Small intestine (tissue), 7 donors: ENCODE data around the gene TTLL1. TPM values are rescaled to one million over a fixed set of nuclear protein-coding genes. Genes with fewer than 3 reads are reported as not detected.

Experiments
- DNase-seq, 2 donors: peaks; one replicate each; pipeline versions ENCODE4 v3.0.0 to v3.0.0-alpha.2; 2013
- FAIRE-seq: peaks from 2 replicates; lab custom pipeline; 2012; peaks lifted over from hg19 to GRCh38; lab: Jason Lieb, UNC
- H3K27ac ChIP-seq, 3 donors: one replicate each; pipeline ENCODE4 v1.5.1; 2013; ENCODE audit warnings: low read length in 2 of 3, mild to moderate bottlenecking in 2 of 3, control low read depth in 1 of 3, inconsistent platforms in 1 of 3, low read depth in 1 of 3, moderate library complexity in 1 of 3
- H3K27me3 ChIP-seq, 3 donors: one replicate each; pipeline ENCODE4 v1.6.1; 2013; ENCODE audit warnings: low read length in 3 of 3, inconsistent platforms in 1 of 3; ENCODE audit not compliant: control insufficient read depth in 3 of 3, insufficient read depth in 3 of 3
- H3K36me3 ChIP-seq, 3 donors: one replicate each; pipeline ENCODE4 v1.6.1; 2013; ENCODE audit warnings: low read length in 3 of 3, inconsistent platforms in 1 of 3, low read depth in 1 of 3, mild to moderate bottlenecking in 1 of 3, moderate library complexity in 1 of 3; ENCODE audit not compliant: control insufficient read depth in 3 of 3, insufficient read depth in 2 of 3
- H3K4me1 ChIP-seq, 3 donors: one replicate each; pipeline ENCODE4 v1.6.1; 2013; ENCODE audit warnings: low read length in 2 of 3, inconsistent platforms in 1 of 3, low read depth in 1 of 3, mild to moderate bottlenecking in 1 of 3, moderate library complexity in 1 of 3; ENCODE audit not compliant: control insufficient read depth in 3 of 3, insufficient read depth in 2 of 3
- H3K4me3 ChIP-seq, 3 donors: one replicate each; pipeline ENCODE4 v1.5.1; 2013; ENCODE audit warnings: low read length in 3 of 3, control low read depth in 1 of 3, inconsistent platforms in 1 of 3, low read depth in 1 of 3, mild to moderate bottlenecking in 1 of 3, moderate library complexity in 1 of 3
- H3K9me3 ChIP-seq, 2 donors: one replicate each; pipeline ENCODE4 v1.6.1; 2013; ENCODE audit warnings: low read depth in 1 of 2, low read length in 1 of 2; ENCODE audit not compliant: control insufficient read depth in 2 of 2, insufficient read depth in 1 of 2
- WGBS, 3 donors: extraction: QIAGEN DNeasy Blood & Tissue Kit; methylation state at CpG; one replicate each; pipeline ENCODE4 v1.1.7; 2013; 5-methylcytosine and 5-hydroxymethylcytosine counted together
- polyA plus RNA-seq, 4 donors: library from polyadenylated mRNA; stranded (reverse) in 3 of 4; unstranded in 1 of 4; fragments of 200-250 nt in 3 of 4; fragments of 120-200 nt in 1 of 4; gene quantifications; one replicate each; pipeline versions ENCODE4 v1.2.1 to v1.2.3, GENCODE V29; 2013
- donor health status: healthy with polysubstance abuse.
- donor health status: control.
- donor health status: control.
- donor health status: Bipolar disorder and iron deficiency.
- donor health status: healthy.

The TTLL1 gene
- polyA plus RNA-seq, 4 donors, result 1.1 to 4.2 (median 2.4) TPM

- H3K4me3 ChIP-seq, result peak overlapping the region in 1 of 3 donors; percentile 24
- peaks cover 0 to 5% (median 0%) of the 10 kb centered on the region in 3 donors for H3K36me3 ChIP-seq
- 10 to 27% (median 19%) methylated on average over 9 of the region's 9 CpGs for WGBS, 3 donors
- H3K27ac ChIP-seq, result peak overlapping the region; percentile 45 to 90 (median 90)
- FAIRE-seq (no peak), DNase-seq (peak; percentile 85 to 92)
- peaks cover 4 to 45% (median 24%) of the 10 kb centered on the region in 3 donors for H3K4me1 ChIP-seq
- H3K9me3 ChIP-seq, result peaks cover 0 to 12% of the 10 kb centered on the region in 2 donors
- no peaks in the 10 kb centered on the region for H3K27me3 ChIP-seq
Measured at GRCh38 chr22:42994917-42995562, 94.2 kb downstream of the TTLL1 start.

GRCh38 chr22:42994276-42994916 lies 94.8 kb downstream of the TTLL1 start:
- H3K4me3 ChIP-seq, result peak overlapping the region in 1 of 3 donors; percentile 24
- WGBS, 3 donors, result 78 to 87% (median 81%) methylated on average over 12 of the region's 12 CpGs
- no peak for DNase-seq

GRCh38 chr22:42993651-42994275 lies 95.4 kb downstream of the TTLL1 start:
- peaks cover 4 to 45% (median 24%) of the 10 kb centered on the region in 3 donors for H3K4me1 ChIP-seq
- peak overlapping the region in 2 of 3 donors; percentile 90 for H3K27ac ChIP-seq
- DNase-seq, result peak in 1 of 2 donors; percentile 51
- 65 to 75% (median 73%) methylated on average over 12 of the region's 12 CpGs for WGBS, 3 donors
- no peaks in the 10 kb centered on the region for H3K27me3 ChIP-seq
- no peak for FAIRE-seq
- peaks cover 0 to 6% of the 10 kb centered on the region in 2 donors for H3K9me3 ChIP-seq
- H3K36me3 ChIP-seq, result peaks cover 0 to 5% (median 0%) of the 10 kb centered on the region in 3 donors
- no peak overlapping the region for H3K4me3 ChIP-seq

More at GRCh38 chr22:42994276-42994916, 94.8 kb downstream of the TTLL1 start:
- H3K36me3 ChIP-seq, result peaks cover 0 to 5% (median 0%) of the 10 kb centered on the region in 3 donors
- peaks cover 0 to 12% of the 10 kb centered on the region in 2 donors for H3K9me3 ChIP-seq
- H3K4me1 ChIP-seq, result peaks cover 4 to 45% (median 24%) of the 10 kb centered on the region in 3 donors
- FAIRE-seq, result no peak
- H3K27me3 ChIP-seq, result no peaks in the 10 kb centered on the region
- H3K27ac ChIP-seq, result peak overlapping the region; percentile 45 to 90 (median 90)

DNA sequence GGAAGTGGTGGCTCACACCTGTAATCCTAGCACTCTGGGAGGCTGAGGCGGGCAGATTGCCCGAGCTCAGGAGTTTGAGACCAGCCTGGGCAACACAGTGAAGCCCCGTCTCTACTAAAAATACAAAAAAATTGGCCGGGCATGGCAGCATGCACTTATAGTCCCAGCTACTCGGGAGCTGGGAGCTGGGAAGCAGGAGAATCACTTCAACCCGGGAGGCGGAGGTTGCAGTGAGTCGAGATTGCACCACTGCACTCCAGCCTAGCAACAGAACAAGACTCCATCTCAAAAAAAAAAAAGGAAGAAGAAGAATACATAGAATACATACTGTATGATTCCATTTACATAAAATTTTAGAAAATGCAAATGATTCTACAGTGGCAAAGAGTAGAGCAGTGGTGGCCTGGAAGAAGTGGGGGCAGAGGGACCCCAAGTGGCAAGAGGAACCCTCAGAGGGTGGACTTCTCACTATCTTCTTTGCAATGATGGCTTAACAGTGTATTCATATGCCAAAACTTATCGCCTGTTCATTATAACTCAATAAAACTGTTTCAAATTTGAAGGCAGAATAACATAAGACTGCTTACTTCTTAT lies 96.2 kb downstream of the TTLL1 start:
- Histone ChIP-seq H3K9me3 (peaks cover 0 to 3% of the 10 kb centered on the region in 2 donors), H3K27me3 (no peaks in the 10 kb centered on the region), H3K36me3 (peaks cover 0 to 5% (median 0%) of the 10 kb centered on the region in 3 donors), H3K27ac (no peak overlapping the region), H3K4me3 (no peak overlapping the region), H3K4me1 (peaks cover 4 to 45% (median 24%) of the 10 kb centered on the region in 3 donors)
- 78 to 92% (median 83%) methylated on average over 9 of the region's 9 CpGs for WGBS, 3 donors
- no peak for DNase-seq
- FAIRE-seq, result no peak

DNA sequence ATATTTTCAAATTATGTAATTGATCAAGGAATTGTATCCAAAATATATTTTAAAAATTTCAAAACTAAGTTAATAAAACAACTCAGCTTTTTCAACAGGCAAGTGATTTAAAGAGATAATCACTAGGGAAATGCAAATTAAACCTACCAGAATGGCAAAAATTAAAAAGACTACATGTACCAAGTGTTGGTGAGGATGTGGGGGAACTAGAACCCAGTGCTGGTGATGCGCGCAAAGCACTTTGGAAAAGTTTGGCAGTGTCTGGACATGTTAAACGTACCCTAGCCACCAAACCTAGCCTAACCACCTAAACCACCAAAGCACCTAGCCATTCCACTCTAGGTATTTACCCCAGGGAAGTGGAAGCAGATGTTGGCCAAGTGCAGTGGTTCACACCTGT lies 97.1 kb downstream of the TTLL1 start:
- Histone ChIP-seq H3K4me3 (no peak overlapping the region), H3K4me1 (peaks cover 4 to 45% (median 24%) of the 10 kb centered on the region in 3 donors), H3K36me3 (peaks cover 0 to 5% (median 0%) of the 10 kb centered on the region in 3 donors), H3K27ac (no peak overlapping the region), H3K27me3 (no peaks in the 10 kb centered on the region), H3K9me3 (peaks cover 0 to 3% of the 10 kb centered on the region in 2 donors)
- no peak for DNase-seq
- FAIRE-seq, result no peak
- WGBS, 3 donors, result 93 to 96% (median 95%) methylated on average over 3 of the region's 3 CpGs

DNA sequence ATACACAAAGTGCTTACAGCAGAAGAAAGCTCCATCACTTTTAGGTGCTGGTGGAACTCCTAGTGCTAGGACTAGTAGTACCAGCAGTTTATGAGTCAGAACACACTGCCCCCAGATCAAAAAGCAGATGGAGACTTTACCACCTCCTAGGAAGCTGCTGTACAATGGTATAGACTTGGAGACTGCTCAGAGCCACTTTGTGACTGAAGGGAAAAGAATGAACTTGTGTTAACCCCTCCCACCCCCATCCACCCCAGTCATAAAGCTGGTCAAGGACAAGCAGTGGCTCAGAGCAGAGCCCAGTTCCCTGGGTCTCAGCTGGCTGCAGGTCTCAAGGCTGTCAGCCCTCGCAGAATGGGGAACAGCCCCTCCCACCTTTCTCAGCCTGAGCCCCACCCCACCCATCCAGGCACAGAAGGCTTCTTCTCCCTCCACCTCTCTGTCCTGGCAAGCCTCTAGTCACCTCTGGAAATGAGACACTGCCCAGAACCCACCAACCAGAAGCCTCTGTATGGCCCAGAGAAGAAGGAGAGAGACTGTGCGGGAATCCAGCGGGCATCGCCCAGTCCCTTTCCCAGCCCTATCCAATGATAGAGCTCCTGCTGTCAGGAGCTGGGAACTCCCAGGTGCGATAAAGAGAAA lies 98.1 kb downstream of the TTLL1 start:
- Histone ChIP-seq H3K27me3 (no peaks in the 10 kb centered on the region), H3K4me1 (peaks cover 4 to 41% (median 24%) of the 10 kb centered on the region in 3 donors), H3K36me3 (peaks cover 0 to 8% (median 0%) of the 10 kb centered on the region in 3 donors), H3K9me3 (peaks cover 0 to 3% of the 10 kb centered on the region in 2 donors), H3K27ac (peak overlapping the region in 2 of 3 donors; percentile 55 to 59), H3K4me3 (no peak overlapping the region)
- peak; percentile 68 to 69 for DNase-seq
- FAIRE-seq, result no peak
- 21 to 46% (median 31%) methylated on average over 5 of the region's 5 CpGs for WGBS, 3 donors

DNA sequence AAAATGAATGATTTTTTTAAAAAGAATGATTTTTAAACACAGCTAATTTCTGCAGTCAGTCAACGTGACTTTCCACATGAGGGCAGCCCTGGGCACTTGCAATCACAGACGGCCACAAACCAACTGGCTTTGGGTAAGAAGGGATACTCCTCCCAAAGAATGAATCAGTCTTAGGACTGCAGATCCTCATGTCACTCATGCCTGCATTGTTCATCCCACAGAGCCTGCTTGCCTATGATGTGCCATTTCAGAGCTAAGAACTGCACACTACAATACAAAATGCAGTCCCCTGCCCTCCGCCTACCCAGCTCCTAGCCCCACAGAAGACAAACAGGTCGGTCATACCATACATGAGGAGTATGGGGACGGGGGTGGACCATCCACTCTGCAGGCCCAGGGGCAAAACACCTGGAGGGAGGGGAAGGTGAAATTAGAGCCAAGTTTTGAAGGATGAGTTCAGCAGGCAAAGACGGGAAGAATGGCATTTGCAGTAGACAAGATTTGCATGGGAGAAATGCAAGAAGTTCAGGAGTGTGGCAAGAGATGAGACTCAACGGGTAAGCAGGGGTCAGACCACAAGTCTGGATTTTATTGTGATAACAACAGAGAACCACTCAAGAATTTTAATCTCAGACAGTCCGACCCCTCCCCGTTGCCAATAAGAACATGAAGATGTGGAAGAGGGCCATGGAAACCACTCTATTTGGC lies 98.9 kb downstream of the TTLL1 start:
- WGBS, 3 donors, result 70 to 81% (median 80%) methylated on average over 9 of the region's 9 CpGs
- FAIRE-seq, result no peak
- no peak for DNase-seq
- H3K36me3 ChIP-seq, result peaks cover 0 to 9% (median 0%) of the 10 kb centered on the region in 3 donors
- no peak overlapping the region for H3K4me3 ChIP-seq
- H3K27me3 ChIP-seq, result no peaks in the 10 kb centered on the region
- H3K4me1 ChIP-seq, result peaks cover 6 to 36% (median 27%) of the 10 kb centered on the region in 3 donors
- peaks cover 0 to 3% of the 10 kb centered on the region in 2 donors for H3K9me3 ChIP-seq
- peak overlapping the region in 1 of 3 donors; percentile 59 for H3K27ac ChIP-seq
